Body of pancreas (tissue), 4 donors: ENCODE data around the gene TMEM63C. TPM values are rescaled to one million over a fixed set of nuclear protein-coding genes. Genes with fewer than 3 reads are reported as not detected.
"Not testable (repeated sequence)": the region's sequence is repeated elsewhere in the genome, so short reads cannot be mapped to it uniquely, and the experiment has no call there.

ENCODE experiments used
- ATAC-seq: fragments of 150-250 bp; one replicate; pipeline ENCODE4 v1.9.1; 2016
- DNase-seq, 4 donors: peaks; one replicate each; pipeline ENCODE4 v3.0.0-alpha.2; 2019
- H3K27ac ChIP-seq, 4 donors: fragments of 200-600 bp; sonication (generic); 1 replicate in 3 of 4; 2 replicates in 1 of 4; pipeline versions ENCODE4 v1.5.1 to v1.6.1; 2016 to 2019; ENCODE audit warnings: mild to moderate bottlenecking in 1 of 4, mixed read lengths in 1 of 4, moderate library complexity in 1 of 4
- H3K27me3 ChIP-seq, 2 donors: fragments of 200-600 bp; sonication (generic); one replicate each; pipeline ENCODE4 v1.6.0; 2016; ENCODE audit warnings: mild to moderate bottlenecking in 1 of 2
- H3K36me3 ChIP-seq, 2 donors: fragments of 200-600 bp; sonication (generic); replicated peaks in 1 of 2; 2 replicates each; pipeline ENCODE4 v1.5.1; 2016; ENCODE audit warnings: low read depth in 2 of 2; ENCODE audit not compliant: insufficient read depth in 1 of 2
- H3K4me1 ChIP-seq: fragments of 200-600 bp; sonication (generic); one replicate; pipeline ENCODE4 v1.6.0; 2016
- H3K4me3 ChIP-seq, 2 donors: fragments of 200-600 bp; sonication (generic); 1 replicate in 1 of 2; 2 replicates in 1 of 2; pipeline ENCODE4 v1.5.1; 2016 to 2019
- H3K9me3 ChIP-seq, 3 donors: fragments of 200-600 bp; sonication (generic); 1 replicate in 2 of 3; 2 replicates in 1 of 3; pipeline ENCODE4 v1.5.1; 2016
- POLR2A ChIP-seq, 3 donors: fragments of 450-650 bp; IDR thresholded peaks; one replicate each; pipeline ENCODE4 v1.6.1; 2016; ENCODE audit warnings: antibody characterized with exemption in 3 of 3, mild to moderate bottlenecking in 2 of 3
- WGBS, 2 donors: methylation state at CpG; one replicate each; pipeline ENCODE4 v1.1.5; 2017; 5-methylcytosine and 5-hydroxymethylcytosine counted together
- intact Hi-C: fragments of 100-400 bp; cut with DNase I; formaldehyde crosslinking; loops from one replicate; pipeline ENCODE4 v1.15.1; 2023
- total RNA-seq, 2 donors: library from RNA; depleted of rRNA; stranded (reverse); fragments of >200 nt; gene quantifications; one replicate each; pipeline ENCODE4 v1.1.0, GENCODE V29; 2016
- TF ChIP-seq, protein P1 (sequence below), 7 experiments: fragments of 450-650 bp in 4 of 7; fragments of 200-600 bp in 3 of 7; sonication (generic) in 3 of 7; IDR thresholded peaks; one replicate each; pipeline ENCODE4 v1.5.1; 2016 to 2019; ENCODE audit warnings: antibody characterized with exemption in 7 of 7

TMEM63C gene
- total RNA-seq, 2 donors from 2014 or later, result 0.33 to 3.6 TPM

DNA sequence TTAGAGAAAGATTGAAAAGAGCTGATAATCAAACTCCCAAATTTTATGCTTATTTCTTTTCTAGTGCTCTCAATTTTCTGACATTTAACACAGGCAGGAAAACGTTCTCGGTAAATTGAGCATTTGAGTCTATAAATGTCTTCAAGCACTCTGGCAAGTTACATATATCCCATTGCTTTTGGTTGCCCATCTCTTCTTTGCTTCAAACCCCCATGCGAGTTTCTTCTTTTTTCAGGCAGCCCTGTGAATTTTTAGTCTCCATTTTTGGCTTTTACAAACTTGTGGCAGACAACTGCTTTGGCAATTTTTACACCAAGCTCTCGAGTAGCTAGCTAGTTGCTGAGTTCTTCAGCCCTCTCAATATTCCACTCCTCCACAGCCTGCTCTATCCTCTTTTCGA lies 8.7 kb upstream of the TMEM63C start:
- no peaks in the 10 kb centered on the region for H3K27me3 ChIP-seq
- H3K27ac ChIP-seq, result no peak overlapping the region
- ATAC-seq (no peak), DNase-seq (no peak)
- no peaks in the 10 kb centered on the region for H3K4me1 ChIP-seq
- H3K9me3 ChIP-seq, result no peaks in the 10 kb centered on the region
- 62 to 68% methylated on average over 5 of the region's 5 CpGs for WGBS, 2 donors
- H3K4me3 ChIP-seq, result no peak overlapping the region
- intact Hi-C loops, result no loop called here
- H3K36me3 ChIP-seq, result no peaks in the 10 kb centered on the region
- TF ChIP-seq POLR2A (IDR thresholded peaks at IDR 0.05), result no peak
- TF ChIP-seq, protein P1, sequence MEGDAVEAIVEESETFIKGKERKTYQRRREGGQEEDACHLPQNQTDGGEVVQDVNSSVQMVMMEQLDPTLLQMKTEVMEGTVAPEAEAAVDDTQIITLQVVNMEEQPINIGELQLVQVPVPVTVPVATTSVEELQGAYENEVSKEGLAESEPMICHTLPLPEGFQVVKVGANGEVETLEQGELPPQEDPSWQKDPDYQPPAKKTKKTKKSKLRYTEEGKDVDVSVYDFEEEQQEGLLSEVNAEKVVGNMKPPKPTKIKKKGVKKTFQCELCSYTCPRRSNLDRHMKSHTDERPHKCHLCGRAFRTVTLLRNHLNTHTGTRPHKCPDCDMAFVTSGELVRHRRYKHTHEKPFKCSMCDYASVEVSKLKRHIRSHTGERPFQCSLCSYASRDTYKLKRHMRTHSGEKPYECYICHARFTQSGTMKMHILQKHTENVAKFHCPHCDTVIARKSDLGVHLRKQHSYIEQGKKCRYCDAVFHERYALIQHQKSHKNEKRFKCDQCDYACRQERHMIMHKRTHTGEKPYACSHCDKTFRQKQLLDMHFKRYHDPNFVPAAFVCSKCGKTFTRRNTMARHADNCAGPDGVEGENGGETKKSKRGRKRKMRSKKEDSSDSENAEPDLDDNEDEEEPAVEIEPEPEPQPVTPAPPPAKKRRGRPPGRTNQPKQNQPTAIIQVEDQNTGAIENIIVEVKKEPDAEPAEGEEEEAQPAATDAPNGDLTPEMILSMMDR (IDR thresholded peaks at IDR 0.05), result no peak

DNA sequence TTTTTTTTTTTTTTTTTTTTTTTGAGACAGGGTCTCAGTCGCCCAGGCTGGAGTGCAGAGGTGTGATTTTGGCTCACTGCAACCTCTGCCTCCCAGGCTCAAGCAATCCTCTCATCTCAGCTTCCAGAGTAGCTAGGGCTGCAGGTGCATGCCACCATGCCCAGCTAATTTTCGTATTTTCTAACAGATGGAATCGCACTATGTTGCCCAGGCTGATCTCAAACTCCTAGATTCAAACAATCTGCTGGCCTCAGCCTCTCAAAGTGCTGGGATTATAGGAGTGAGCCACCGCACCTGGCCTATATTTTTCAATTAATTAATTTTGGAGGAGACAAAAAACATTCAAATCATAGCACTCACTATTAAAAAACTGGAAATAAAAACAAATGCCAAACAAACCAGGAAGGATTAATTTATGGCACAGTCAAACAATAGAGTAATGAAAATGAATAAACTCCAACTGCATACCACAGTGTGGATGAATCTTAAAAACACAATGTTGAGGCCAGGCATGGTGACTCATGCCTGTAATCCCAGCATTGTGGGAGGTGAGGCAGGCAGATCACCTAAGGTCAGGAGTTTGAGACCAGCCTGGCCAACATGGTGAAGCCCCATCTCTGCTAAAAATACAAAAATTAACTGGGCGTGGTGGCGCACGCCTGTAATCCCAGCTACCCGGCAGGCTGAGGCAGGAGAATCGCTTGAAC lies 7.5 kb upstream of the TMEM63C start:
- H3K27ac ChIP-seq, H3K27me3 ChIP-seq, DNase-seq, H3K36me3 ChIP-seq, H3K4me1 ChIP-seq, H3K4me3 ChIP-seq, H3K9me3 ChIP-seq, intact Hi-C loops, ATAC-seq: not testable (repeated sequence)
- 85 to 91% methylated on average over 8 of the region's 9 CpGs for WGBS, 2 donors

DNA sequence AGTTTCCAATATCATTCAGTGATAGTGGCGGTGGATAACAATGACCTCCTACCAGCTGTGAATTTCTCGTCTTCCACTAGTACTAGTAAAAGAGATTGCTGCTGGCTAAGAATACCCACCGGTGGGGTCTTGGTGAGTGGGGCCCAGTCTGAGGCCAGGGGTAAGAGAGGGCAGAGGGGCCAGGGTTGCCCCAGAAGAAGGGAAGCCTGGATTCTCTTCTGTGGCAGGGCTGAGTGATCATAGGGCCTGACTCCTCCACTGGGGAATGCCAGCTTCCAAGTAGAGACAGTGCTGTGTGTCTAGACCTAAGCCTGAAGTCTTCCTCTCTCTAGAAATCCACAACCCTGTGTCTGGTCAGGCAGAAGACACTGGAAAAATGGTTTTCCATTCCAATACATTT lies 5.8 kb upstream of the TMEM63C start:
- no peaks in the 10 kb centered on the region for H3K27me3 ChIP-seq
- H3K4me1 ChIP-seq, result no peaks in the 10 kb centered on the region
- no peak for DNase-seq
- ATAC-seq, result no peak
- H3K27ac ChIP-seq, result no peak overlapping the region
- H3K9me3 ChIP-seq, result no peaks in the 10 kb centered on the region
- intact Hi-C loops, result no loop called here
- 42 to 70% methylated on average over 3 of the region's 3 CpGs for WGBS, 2 donors
- TF ChIP-seq POLR2A (IDR thresholded peaks at IDR 0.05), result no peak
- TF ChIP-seq, protein P1 (IDR thresholded peaks at IDR 0.05), result no peak
- no peaks in the 10 kb centered on the region for H3K36me3 ChIP-seq
- H3K4me3 ChIP-seq, result no peak overlapping the region

DNA sequence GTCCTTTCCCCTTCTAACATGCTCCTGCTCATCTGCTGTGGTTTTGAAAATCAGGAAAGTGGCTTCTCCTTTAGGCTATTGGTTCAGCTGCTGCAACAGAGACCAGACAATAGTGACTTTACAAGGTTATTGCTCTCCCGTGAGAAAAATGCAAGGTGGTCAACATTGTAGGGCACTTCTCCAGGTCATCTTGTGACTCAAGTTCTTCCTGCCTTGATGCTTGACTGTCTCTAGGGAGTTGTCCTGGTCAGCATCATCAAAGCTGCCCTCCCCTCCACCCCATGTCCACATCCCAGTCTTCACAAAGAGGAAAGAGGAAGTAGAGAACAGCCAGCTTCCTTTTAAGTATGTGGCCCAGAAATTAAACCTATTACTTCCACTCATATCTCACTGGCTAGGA lies 3.9 kb upstream of the TMEM63C start:
- WGBS, 2 donors, result 0 to 7% methylated on average over 1 of the region's 1 CpG
- H3K4me3 ChIP-seq, result no peak overlapping the region
- no peak overlapping the region for H3K27ac ChIP-seq
- no peak for TF ChIP-seq POLR2A (IDR thresholded peaks at IDR 0.05)
- TF ChIP-seq, protein P1 (IDR thresholded peaks at IDR 0.05), result no peak
- DNase-seq (no peak), ATAC-seq (no peak)
- H3K36me3 ChIP-seq, result no peaks in the 10 kb centered on the region
- H3K27me3 ChIP-seq, result no peaks in the 10 kb centered on the region
- no peaks in the 10 kb centered on the region for H3K9me3 ChIP-seq
- intact Hi-C loops, result no loop called here
- peaks cover 13% of the 10 kb centered on the region for H3K4me1 ChIP-seq

DNA sequence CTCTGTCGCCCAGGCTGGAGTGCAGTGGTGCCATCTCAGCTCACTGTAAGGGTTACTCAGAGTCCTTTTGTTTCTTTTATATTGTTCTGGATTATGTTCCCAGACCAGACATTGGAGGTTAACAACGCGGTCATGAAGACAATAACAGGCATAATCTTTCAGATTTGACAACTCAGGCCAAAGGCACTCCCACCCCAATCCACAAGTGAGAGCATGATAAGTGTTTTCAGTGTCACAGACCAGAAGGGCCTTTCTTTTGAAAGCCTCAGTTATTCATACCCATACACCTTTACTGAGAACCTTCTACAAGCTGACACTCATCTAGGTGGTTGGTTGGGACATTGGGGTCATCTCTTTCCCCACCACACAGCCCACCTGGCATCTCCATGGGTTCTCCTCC lies 2.9 kb upstream of the TMEM63C start:
- ATAC-seq, result no peak
- no peaks in the 10 kb centered on the region for H3K36me3 ChIP-seq
- WGBS, 2 donors, result 48 to 63% methylated on average over 3 of the region's 3 CpGs
- no peak for DNase-seq
- intact Hi-C loops, result no loop called here
- peaks cover 13% of the 10 kb centered on the region for H3K4me1 ChIP-seq
- no peaks in the 10 kb centered on the region for H3K27me3 ChIP-seq
- no peaks in the 10 kb centered on the region for H3K9me3 ChIP-seq
- no peak overlapping the region for H3K27ac ChIP-seq
- H3K4me3 ChIP-seq, result no peak overlapping the region
- TF ChIP-seq, protein P1 (IDR thresholded peaks at IDR 0.05), result no peak
- TF ChIP-seq POLR2A (IDR thresholded peaks at IDR 0.05), result no peak
